Mesodermal cell (in vitro differentiated cells): Measurements from ENCODE around the gene CSAD.
"Not testable (repeated sequence)": the region's sequence is repeated elsewhere in the genome, so short reads cannot be mapped to it uniquely, and the experiment has no call there.

ENCODE experiments used
- H3K27ac ChIP-seq: 2 replicates; pipeline ENCODE4 v1.7.0; 2013; ENCODE audit warnings: mild to moderate bottlenecking, low read depth, low read length, moderate library complexity; ENCODE audit not compliant: severe bottlenecking
- H3K36me3 ChIP-seq: 2 replicates; pipeline ENCODE4 v1.7.1; 2013; ENCODE audit warnings: mild to moderate bottlenecking, low read length, moderate library complexity; ENCODE audit not compliant: control insufficient read depth, insufficient read depth
- H3K4me1 ChIP-seq: one replicate; pipeline ENCODE4 v1.7.1; 2013; ENCODE audit warnings: mild to moderate bottlenecking, low read length; ENCODE audit not compliant: insufficient read depth, control insufficient read depth, poor library complexity, severe bottlenecking
- H3K4me3 ChIP-seq: 2 replicates; pipeline ENCODE4 v1.7.0; 2013; ENCODE audit warnings: low read length, control low read depth, mild to moderate bottlenecking; ENCODE audit not compliant: insufficient read depth, poor library complexity, severe bottlenecking; ENCODE audit errors: extremely low read depth
- H3K9me3 ChIP-seq: 2 replicates; pipeline ENCODE4 v1.7.1; 2013; ENCODE audit warnings: mild to moderate bottlenecking, low read length, moderate library complexity; ENCODE audit not compliant: control insufficient read depth
- WGBS, 2 experiments: methylation state at CpG; one replicate each; pipeline ENCODE4 v1.1.5; 2013; ENCODE audit warnings: missing lambda C conversion rate in 2 of 2; ENCODE audit not compliant: insufficient coverage in 2 of 2; 5-methylcytosine and 5-hydroxymethylcytosine counted together

Gene CSAD

DNA sequence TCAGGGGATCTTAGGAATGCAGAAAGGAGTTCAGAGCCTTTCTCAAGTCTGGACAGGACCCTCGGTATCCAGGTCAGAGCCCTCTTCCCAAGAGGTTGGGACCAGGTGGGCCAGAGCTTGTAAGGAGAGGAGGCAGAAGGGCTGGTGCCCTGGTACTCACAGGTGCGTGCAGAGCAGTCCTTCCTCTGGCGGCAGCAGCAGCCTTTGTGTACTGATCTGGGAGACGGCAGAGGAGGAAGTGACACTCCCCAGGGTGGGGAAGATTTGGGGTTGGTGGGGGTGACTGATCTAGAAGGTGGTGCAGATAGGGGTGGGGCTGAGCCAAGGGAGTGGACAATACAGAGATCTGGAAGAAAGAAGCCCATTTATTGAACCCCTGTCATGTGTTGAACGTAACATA lies 26.3 kb upstream of the CSAD start, which contains the start of gene ITGB7:
TSS of gene ITGB7 (minus strand) at position 210 of the 400 bp plus-strand sequence. CDS start 6,808 bp downstream, outside the sequence.
- peaks cover 19% of the 10 kb centered on the region for H3K36me3 ChIP-seq
- 72 to 78% methylated on average over 3 to 4 of the region's 5 CpGs for WGBS, 2 experiments
- H3K4me3 ChIP-seq = no peak within 1 kb of the TSS

GRCh38 chr12:53205747-53206419 lies 25.2 kb upstream of the CSAD start:
- Histone ChIP-seq H3K27ac (no peak overlapping the region), H3K36me3 (peaks cover 8% of the 10 kb centered on the region), H3K4me1 (peaks cover 5% of the 10 kb centered on the region), H3K9me3 (no peaks in the 10 kb centered on the region), H3K4me3 (no peak overlapping the region)
- 85 to 88% methylated on average over 6 to 7 of the region's 7 CpGs for WGBS, 2 experiments

More for the DNA sequence above, 26.3 kb upstream of the CSAD start, which contains the start of gene ITGB7:
- peaks cover 5% of the 10 kb centered on the region for H3K4me1 ChIP-seq
- H3K27ac ChIP-seq = no peak within 1 kb of the TSS
- H3K9me3 ChIP-seq = no peaks in the 10 kb centered on the region

DNA sequence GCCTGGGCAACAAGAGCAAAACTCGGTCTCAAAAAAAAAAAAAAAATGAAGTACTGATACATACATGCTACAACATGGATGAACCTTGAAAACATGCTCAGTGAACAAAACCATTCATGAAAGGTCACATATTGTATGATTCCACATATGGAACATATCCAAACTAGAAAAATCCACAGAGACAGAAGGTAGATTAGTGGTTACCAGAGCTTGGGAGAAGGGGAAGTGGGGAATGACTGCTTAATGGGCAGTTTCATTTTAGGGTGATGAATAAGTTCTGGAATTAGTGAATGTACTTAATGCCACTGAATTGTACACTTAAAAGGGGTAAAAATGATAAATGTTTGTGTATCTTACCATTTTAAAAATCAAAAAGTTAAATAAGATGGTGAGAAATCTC lies 23.6 kb upstream of the CSAD start:
- no peaks in the 10 kb centered on the region for H3K9me3 ChIP-seq
- H3K4me3 ChIP-seq = no peak overlapping the region
- 100% methylated on average over 1 of the region's 1 CpG; no CpG with 5 or more reads in 1 of the 2 experiments for WGBS, 2 experiments
- H3K27ac ChIP-seq = no peak overlapping the region
- H3K4me1 ChIP-seq = peaks cover 5% of the 10 kb centered on the region
- no peaks in the 10 kb centered on the region for H3K36me3 ChIP-seq

DNA sequence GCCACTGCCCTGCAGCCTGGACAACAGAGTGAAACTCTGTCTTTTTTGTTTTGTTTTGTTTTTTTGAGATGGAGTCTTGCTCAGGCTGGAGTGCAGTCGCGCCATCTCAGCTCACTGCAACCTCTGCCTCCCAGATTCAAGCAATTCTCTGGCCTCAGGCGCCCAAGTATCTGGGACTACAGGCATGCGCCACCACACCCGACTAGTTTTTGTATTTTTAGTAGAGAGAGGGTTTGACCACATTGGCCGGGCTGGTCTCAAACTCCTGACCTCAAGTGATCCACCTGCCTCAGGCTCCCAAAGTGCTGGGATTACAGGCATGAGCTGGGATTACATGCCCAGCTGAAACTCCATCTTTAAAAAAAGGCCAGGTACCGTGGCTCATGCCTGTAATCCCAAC lies 21.6 kb upstream of the CSAD start:
- WGBS, 2 experiments = 85 to 89% methylated on average over 4 to 7 of the region's 7 CpGs
- not testable (repeated sequence) for H3K27ac ChIP-seq, H3K4me3 ChIP-seq, H3K4me1 ChIP-seq, H3K9me3 ChIP-seq, H3K36me3 ChIP-seq

DNA sequence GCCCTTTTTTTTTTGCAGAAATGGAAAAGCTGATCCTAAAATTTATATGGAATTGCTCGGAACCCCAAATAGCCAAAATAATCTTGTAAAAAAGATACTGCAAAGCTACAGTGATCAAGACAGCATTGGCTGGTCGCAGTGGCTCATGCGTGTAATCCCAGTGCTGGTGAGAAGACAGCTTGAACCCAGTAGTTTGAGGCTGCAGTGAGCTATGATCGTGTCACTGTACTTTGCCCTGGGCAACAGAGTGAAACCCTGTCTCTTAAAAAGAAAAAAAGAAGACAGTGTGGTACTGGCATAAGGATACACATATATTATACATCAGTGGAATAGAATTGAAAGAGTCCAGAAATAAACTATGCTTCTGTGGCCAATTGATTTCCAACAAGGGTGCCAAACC lies 20.9 kb upstream of the CSAD start:
- Histone ChIP-seq H3K27ac (no peak overlapping the region), H3K36me3 (no peaks in the 10 kb centered on the region), H3K4me3 (no peak overlapping the region), H3K4me1 (no peaks in the 10 kb centered on the region), H3K9me3 (no peaks in the 10 kb centered on the region)
- WGBS, 2 experiments = 97 to 100% methylated on average over 2 of the region's 4 CpGs

GRCh38 chr12:53201177-53201541 lies 20.4 kb upstream of the CSAD start:
- 100% methylated on average over 1 of the region's 1 CpG for WGBS, 2 experiments
- no peaks in the 10 kb centered on the region for H3K36me3 ChIP-seq
- no peak overlapping the region for H3K4me3 ChIP-seq
- no peaks in the 10 kb centered on the region for H3K4me1 ChIP-seq
- H3K9me3 ChIP-seq = no peaks in the 10 kb centered on the region
- no peak overlapping the region for H3K27ac ChIP-seq

- Histone ChIP-seq H3K4me3 (no peak overlapping the region), H3K4me1 (no peaks in the 10 kb centered on the region), H3K36me3 (no peaks in the 10 kb centered on the region), H3K9me3 (no peaks in the 10 kb centered on the region), H3K27ac (no peak overlapping the region)
- 84 to 89% methylated on average over 8 of the region's 10 CpGs for WGBS, 2 experiments
These were observed 19.9 kb upstream of the CSAD start for GRCh38 chr12:53200458-53201176.

GRCh38 chr12:53200107-53200457 lies 19.4 kb upstream of the CSAD start:
- H3K4me3 ChIP-seq = no peak overlapping the region
- no peaks in the 10 kb centered on the region for H3K36me3 ChIP-seq
- WGBS, 2 experiments = 92 to 100% methylated on average over 1 to 2 of the region's 2 CpGs
- H3K4me1 ChIP-seq = no peaks in the 10 kb centered on the region
- H3K9me3 ChIP-seq = no peaks in the 10 kb centered on the region
- no peak overlapping the region for H3K27ac ChIP-seq

- H3K4me1 ChIP-seq = no peaks in the 10 kb centered on the region
- 77 to 79% methylated on average over 2 to 3 of the region's 3 CpGs for WGBS, 2 experiments
These were observed 19.0 kb upstream of the CSAD start for GRCh38 chr12:53199700-53200099.

GRCh38 chr12:53198486-53199110 lies 17.9 kb upstream of the CSAD start:
- Histone ChIP-seq H3K27ac (no peak overlapping the region), H3K4me1 (no peaks in the 10 kb centered on the region), H3K4me3 (no peak overlapping the region), H3K36me3 (no peaks in the 10 kb centered on the region), H3K9me3 (no peaks in the 10 kb centered on the region)
- 86 to 93% methylated on average over 3 to 4 of the region's 5 CpGs for WGBS, 2 experiments

More at GRCh38 chr12:53199700-53200099, 19.0 kb upstream of the CSAD start:
- Histone ChIP-seq H3K27ac (no peak overlapping the region), H3K36me3 (no peaks in the 10 kb centered on the region), H3K9me3 (no peaks in the 10 kb centered on the region), H3K4me3 (no peak overlapping the region)
